Left colon (tissue), 2 donors: ENCODE measurements around the gene KLRK1. TPM values are rescaled to one million over a fixed set of nuclear protein-coding genes. Genes with fewer than 3 reads are reported as not detected.
"Not testable (repeated sequence)": the region's sequence is repeated elsewhere in the genome, so short reads cannot be mapped to it uniquely, and the experiment has no call there.

Source experiments
- ATAC-seq: fragments of 200-7000 bp; cut with Tn5 transposase; one replicate; pipeline ENCODE4 v1.9.1; 2020; ENCODE audit warnings: mild to moderate bottlenecking, moderate library complexity
- DNase-seq, 2 donors: peaks; one replicate each; pipeline ENCODE4 v3.0.0-alpha.2; 2020
- intact Hi-C, 2 donors: fragments of 100-400 bp; cut with DNase I in 1 of 2; cut with micrococcal nuclease in 1 of 2; formaldehyde crosslinking; loops; one replicate each; pipeline versions ENCODE4 v1.11.2 to v1.14.0; 2022; cut with DNase I, micrococcal nuclease
- total RNA-seq, 2 donors: library from RNA; stranded (reverse); fragmentation: NEBNext Ultra II Directional; extraction: Animal tissue kit (Norgen Biotek cat#: 25700); gene quantifications; one replicate each; pipeline ENCODE4 v1.2.1, GENCODE V29; 2021
- donor health status: DM: no; HTN: no; CAD: no.
- donor health status: DM: yes; HTN: yes; CAD: no.

KLRK1 gene
- total RNA-seq, 2 donors from 2014 or later: 0.92 to 1.9 TPM

DNA sequence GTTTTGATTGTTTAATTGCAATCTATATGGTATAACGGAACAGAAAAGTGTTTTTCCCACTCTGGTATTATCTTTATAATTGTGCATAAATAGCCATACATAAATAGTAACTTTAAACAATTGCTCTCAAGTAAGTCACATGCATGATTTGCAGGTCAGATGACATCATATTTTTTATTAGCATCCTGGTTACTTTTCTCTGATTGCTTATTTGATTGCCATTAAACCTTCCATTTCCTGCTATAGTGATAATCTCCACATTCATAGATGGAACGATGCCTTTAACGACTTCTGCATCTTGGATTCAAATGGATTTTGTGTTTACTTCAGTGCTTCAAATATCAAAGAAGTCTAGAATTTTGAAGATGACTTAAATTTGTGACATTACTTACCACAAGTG, 3.5 kb upstream of the KLRK1 start:
- no peak for DNase-seq
- intact Hi-C loops: no loop called here
- no peak for ATAC-seq

DNA sequence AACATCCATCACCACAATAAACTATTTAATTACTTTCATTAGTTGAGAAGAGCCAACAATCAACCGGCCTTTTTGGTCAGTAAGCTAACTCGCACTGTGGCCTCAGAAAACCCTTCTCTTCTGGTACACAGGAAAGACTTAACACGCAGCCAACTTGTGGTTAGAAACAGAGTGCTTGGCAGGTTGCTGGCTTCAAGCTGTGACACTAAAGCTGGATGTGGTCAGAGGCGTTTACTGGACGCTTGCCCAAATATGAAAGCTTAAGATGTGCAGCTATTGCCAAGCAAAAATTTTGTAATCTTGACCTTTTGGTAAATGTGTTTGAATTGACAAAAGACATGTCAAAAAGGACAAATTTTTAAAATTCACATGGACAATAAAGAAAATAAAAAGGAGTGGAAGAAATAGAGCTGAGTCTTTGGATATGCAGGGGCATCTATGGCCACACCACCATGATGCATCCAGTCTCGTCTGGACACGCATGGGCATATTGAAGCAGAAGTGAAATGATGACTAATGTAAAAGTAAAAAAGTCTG, 2.6 kb upstream of the KLRK1 start:
- intact Hi-C loops: no loop called here
- peak in 1 of 2 donors; percentile 47 for DNase-seq

DNA sequence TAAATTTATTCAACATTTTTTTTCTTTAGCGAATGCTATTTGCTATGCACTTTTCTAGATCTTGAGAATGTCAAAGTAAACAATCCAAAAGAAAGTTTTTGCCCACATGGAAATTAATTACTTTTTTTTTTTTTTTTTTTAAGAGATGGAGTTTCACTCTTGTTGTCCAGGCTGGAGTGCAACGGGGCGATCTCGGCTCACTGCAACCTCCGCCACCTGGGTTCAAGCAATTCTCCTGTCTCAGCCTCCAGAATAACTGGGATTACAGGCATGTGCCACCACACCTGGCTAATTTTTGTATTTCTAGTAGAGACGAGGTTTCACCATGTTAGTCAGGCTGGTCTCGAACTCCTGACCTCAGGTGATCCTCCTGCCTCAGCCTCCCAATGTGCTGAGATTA, 1.1 kb upstream of the KLRK1 start:
- DNase-seq, intact Hi-C loops: not testable (repeated sequence)

More for the DNA sequence above, 2.6 kb upstream of the KLRK1 start:
- ATAC-seq: no peak

DNA sequence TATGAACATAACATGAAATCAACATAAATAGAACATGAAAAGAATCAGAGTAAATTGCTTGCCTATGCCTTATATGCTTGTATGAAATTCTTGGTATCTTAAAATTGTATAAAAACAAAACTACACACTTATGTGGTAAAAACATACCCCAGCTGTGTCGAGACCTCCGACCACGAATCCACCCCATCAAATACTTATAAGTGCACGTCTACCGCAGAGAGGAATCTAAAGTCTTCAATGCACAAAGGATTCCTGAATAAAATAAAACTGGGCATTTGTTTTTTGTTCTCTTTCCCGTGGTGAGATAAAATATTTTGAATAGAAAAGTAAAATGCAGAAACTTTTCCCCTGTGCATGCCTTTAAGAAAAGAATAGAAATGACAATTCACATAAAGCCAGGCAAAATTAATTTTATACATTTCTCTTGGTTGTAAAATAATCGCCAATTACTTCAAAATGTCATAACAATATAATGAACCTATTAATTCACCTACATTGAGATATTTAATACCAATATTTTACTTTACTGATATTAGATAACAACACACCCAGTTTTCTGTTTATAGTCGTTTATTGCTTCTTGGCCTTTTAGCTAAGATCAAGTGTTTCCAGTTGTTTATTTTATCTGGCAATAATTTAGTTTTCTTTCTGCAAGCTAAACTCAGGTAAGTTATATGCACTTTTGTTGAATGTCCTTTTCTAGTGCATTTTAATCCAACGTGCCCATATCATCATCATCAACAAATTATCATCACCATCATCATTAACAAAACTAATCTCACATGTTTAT, 1.0 kb downstream of the KLRK1 start:
- intact Hi-C loops: no loop called here
- DNase-seq (no peak), ATAC-seq (no peak)

More for the DNA sequence above, 1.1 kb upstream of the KLRK1 start:
- not testable (repeated sequence) for ATAC-seq

DNA sequence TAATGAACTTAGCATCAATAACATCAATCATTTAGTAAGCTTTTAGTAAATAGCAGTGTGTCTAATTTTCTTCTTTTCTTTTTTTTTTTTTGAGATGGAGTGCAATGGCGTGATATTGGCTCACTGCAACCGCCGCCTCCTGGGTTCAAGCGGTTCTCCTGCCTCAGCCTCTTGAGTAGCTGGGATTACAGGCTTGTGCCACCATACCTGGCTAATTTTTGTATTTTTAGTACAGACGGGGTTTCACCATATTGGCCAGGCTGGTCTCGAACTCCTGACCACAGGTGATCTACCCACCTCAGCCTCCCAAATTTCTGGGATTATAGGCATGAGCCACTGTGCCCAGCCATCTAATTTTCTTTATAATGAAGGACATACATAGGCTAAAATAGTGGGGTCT, 2.3 kb downstream of the KLRK1 start:
- ATAC-seq, DNase-seq, intact Hi-C loops: not testable (repeated sequence)

DNA sequence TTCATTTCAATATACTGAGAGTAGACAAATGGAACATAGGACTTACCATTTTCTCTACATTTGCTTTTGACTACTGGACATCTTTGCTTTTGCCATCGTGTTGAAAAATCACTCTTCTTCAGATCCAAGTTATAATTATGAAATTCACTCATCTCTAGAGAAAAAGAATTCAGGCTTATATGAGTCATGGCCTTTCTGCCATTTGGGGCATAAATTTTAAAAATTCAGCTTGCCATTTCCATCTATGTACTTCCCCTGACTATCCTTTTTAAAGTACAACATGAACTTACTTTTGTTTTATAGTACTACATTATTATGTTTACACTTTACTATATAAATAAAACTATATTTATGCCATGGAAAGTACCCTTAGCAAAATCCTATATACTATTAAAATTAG, 3.0 kb downstream of the KLRK1 start:
- ATAC-seq (no peak), DNase-seq (no peak)
- intact Hi-C loops: no loop called here

DNA sequence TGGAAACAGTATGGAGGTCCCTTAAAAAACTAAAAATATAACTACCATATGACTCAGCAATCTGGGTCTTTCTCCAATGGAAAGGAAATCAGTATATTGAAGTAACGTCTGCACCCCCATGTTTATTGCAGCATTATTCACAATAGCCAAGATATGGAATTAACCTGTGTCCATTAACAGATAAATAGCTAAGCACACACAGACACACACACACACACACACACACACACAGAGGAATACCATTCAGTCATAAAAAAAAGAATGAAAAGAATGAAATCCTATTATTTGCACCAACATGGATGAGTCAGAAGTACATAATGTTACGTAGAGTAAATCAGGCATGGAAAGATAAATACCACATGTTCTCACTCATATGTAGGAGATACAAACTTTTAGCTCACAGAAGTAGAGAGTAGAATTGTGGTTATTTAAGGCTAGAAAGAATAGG, 4.7 kb downstream of the KLRK1 start:
- DNase-seq (no peak), ATAC-seq (peak; percentile 36)
- intact Hi-C loops: no loop called here

DNA sequence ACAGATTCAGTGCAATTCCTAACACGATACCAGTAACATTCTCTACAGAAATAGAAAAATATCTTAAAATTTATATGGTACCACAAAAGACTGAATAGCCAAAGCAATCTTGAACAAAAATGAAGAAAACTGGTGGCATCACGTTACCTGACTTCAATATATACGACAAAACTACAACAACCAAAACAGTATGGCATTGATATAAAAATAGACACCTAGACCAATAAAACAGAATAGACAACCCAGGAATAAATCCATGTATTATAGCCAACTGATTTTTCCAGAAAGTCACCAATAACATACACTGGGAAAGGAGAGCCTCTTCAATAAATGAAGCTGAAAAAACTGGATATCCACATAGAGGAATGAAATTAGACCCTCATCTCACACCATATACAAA, 5.7 kb downstream of the KLRK1 start:
- DNase-seq (no peak), ATAC-seq (no peak)
- intact Hi-C loops: no loop called here

DNA sequence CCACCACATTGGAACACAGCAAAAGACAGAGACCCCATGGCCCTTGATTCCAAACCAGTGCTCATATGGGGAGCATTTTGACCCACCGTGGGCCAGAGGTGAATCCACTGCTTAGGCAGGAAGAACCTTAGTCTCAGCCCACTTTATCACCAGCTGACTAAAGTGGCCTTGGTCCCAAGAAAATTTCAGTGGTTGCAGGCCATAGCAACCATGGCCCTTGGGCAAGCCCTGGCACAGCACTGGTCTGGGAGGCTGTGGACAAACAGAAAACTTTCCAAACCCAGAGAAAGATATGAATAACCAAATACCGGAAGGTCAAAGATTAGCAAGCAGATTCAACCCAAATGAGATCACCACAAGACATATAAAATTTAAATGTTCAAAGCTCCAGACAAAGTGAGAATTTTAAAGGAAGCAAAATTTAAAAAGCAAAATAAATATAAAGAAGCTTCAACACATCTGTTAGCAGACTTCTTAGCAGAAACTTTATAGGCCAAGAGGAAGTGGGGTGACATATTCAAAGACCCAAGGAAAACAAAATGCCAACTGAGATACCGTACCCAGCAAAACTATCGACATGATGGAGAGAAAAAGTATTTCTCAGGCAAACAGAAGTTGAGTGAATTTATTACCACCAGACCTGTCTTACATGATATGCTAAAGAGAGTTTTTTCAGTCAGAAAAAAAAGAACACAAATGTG, 7.8 kb downstream of the KLRK1 start:
- intact Hi-C loops: no loop called here
- ATAC-seq (no peak), DNase-seq (no peak)

DNA sequence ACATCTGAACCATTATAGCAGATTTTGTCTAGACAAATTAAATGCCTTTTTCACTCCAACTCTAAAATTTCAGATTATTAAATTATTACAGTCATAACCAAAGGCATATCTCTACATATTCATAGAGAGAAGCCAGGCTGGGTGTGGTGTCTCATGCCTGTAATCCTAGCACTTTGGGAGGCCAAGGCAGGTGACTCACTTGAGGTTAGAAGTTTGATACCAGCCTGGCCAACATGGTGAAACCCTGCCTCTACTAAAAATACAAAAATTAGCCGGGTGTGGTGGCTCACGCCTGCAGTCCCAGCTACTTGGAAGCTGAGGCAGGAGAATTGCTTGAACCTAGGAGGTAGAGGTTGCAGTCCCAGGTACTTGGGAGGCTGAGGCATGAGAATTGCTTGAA, 11.1 kb downstream of the KLRK1 start:
- ATAC-seq, intact Hi-C loops, DNase-seq: not testable (repeated sequence)

DNA sequence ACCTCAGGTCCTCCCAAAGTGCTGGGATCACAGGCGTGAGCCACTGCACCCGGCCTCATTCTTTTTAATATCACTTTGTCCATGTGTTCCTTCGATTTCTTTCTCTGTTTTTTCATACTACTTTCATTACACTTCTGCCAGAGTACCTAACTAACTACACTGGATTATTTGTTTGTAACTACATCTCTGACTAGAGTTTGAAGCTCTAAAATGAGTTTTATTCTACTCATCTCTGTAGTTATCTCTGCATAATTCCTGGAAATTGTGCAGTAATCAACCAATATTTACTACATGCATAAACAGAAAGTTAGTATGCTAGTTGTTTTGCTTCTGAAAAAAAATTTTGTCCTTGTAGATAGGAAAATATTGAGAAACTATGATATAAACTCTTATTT, 15.2 kb downstream of the KLRK1 start:
- intact Hi-C loops: no loop called here
- no peak for ATAC-seq
- no peak for DNase-seq

DNA sequence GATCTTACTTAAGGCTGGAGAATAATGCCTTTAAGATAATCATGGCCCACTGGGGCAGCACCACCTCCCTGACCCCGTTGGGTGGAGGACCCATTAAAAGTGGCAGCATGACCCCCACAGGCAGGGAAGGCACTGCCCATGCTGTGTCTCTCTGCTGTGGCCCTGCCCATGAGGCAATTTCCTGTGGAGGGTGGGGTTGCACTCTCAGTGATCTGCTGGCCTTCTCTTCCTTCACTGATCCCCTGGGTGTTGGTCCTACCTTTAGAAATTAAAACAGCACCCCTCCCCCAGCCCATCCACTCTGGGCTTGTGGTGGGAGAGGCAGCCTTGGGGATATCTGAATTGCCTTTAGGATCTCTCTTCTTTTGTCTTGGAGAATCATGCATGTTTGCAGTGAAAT, 17.3 kb downstream of the KLRK1 start:
- intact Hi-C loops: no loop called here
- DNase-seq: peak; percentile 69 to 79
- peak; percentile 97 for ATAC-seq

DNA sequence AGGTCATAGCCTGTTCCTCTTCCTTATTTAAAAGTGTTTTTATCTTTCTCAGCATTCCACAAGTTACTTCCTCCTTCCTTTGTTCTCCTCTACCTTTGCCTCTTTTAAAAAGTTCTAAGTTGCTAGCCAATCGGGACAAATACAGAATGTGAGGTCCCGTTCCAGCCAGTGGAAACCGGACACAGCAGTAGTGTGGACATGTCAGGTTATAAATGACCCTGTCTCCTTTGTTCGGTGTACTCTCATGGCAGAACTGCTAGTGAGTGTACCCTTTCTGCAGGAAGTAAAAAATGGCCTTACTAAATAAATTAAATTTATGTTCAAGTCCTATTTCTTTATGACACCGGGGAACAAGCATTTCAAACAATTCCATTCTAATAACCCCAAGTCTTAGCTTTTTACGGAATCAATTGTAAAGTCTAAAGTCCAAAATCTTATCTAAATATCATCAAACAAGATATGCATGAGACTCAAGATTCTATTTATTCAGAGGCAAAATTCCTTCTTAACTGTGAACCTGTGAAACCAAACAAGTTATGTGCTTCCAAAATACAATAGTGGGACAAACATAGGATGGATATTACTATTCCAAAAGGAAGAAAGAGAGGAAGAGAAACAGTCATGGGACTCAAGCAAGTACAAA, 17.8 kb downstream of the KLRK1 start:
- intact Hi-C loops, DNase-seq: not testable (repeated sequence)
- ATAC-seq: peak; percentile 74

DNA sequence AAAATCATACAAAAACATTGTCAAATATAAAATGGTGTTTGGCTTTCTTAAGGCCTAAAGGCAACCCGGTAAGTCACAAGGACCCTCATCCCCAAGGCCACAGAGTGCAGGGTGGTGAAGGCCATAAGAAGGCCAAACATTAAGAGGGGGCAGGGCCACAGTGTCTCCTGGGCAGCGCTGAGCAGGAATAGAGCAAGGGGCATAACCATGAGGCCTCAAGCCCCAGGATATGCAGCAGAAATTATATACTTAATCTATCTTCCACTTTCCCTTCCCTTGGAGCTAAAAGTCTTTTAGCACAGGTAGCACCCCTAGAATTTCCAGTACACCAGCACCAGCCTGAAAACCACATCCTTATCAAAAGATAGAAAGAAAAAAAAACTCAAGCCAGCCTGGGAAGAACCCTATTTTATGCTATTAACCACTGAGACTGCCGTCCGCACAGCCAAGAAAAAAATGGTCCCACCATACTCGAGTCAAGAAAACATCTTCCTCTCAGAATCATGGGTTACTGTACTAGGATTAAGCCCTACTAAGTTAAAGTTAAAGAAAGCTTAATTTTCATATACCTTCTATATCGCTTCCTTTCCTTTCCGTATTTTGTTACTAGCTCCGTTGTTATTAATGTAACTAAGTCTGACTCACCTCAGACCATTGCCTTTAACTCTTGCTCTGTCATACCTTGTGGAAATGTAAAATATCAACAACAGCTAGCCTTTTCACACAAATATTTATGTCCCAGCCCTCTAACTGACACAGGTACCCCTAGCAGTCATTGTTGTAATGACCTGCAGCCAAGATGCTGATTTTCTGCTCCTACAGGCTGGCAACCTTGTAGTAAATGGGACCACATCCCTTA, 20.1 kb downstream of the KLRK1 start:
- no peak for DNase-seq
- intact Hi-C loops: no loop called here
- ATAC-seq: no peak

DNA sequence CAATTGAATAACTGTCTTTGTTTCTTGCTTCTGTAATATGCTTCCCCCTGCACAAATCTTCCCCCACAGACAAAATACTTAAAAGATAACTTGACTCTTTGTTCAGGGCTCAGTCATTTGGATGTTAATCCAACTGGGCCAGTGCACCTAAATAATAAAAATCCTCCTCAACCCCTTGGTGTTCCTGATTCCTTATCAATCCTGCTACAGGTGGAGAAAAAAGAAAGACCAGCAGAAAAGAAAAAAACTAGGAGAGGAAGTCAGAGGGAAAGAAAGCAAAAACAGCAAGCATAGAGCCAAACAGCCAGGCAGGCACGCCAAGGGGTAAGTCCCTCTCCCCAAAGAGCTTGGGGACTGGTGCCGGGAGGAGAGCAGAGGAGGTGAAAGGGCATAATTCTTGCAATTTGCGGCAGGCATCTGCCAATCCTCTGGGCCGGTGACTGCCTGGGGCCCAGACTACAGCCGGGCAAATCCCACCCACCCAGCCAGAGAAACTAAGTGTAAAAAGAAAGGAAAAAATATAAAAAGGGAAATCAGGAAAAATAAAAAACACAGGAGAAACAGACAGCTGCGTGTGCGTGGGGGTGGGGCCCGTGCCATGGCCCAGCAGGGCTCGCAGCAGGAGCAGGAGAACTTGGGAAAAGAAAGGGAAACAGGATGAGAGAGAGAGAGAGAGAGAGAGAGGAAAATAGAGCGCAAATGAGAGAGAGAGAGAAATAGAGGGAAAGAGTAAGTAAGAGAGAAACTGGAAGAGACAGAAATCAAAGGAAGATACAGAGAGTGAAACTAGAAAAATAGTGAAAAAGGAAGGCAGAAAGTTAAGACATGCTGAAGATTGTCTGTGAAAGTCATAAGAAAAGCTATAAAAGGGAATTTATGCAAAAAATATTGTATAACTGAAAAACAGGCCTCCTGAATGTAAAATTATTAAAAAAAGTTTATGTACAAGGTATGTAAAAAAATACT, 21.4 kb downstream of the KLRK1 start:
- intact Hi-C loops: no loop called here
- no peak for ATAC-seq
- DNase-seq: no peak

DNA sequence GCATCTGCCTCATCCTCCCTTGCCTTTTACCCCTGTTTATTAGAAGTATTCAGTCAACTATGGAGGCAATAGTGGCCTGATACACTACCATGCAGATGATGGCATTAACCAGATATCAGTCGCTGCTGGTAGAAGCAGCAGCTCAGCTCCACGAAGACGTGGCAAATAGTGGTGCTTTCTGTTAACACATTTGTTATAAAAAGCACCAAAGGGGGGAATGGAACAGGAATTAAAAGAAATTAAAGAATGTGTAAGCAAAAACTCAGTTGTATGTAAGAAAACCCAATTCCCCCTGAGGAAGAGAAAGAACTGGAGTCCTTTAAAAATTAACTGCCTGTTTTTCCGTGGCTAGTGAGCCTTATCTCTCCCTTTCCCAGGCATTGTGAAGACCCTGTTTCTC, 22.1 kb downstream of the KLRK1 start:
- DNase-seq, intact Hi-C loops, ATAC-seq: not testable (repeated sequence)

DNA sequence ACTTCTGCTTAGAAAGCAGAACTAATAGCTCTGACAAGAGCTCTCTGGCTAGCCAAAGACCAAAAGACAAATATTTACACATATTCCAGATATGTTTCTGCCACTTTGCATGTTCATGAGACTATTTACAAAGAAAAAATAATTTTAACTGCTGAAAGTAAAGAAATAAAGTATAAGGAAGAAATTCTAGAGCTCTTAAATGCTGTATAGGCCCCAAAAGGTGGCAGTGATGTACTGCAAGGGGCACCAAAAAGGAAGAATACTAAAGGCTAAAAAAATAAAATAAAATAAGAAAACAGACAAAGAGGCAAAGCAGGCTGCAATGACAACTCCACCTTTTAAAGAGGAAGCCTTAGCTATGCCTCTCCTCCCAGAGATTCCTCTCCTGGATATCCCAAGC, 23.0 kb downstream of the KLRK1 start:
- no peak for ATAC-seq
- DNase-seq: no peak

More for the DNA sequence above, 23.0 kb downstream of the KLRK1 start:
- intact Hi-C loops: no loop called here
